Measurements from ENCODE around the gene IQSEC3.
A peak's percentile ranks its signal among the peaks of the same experiment; 100 is the strongest.

Gene IQSEC3

DNA sequence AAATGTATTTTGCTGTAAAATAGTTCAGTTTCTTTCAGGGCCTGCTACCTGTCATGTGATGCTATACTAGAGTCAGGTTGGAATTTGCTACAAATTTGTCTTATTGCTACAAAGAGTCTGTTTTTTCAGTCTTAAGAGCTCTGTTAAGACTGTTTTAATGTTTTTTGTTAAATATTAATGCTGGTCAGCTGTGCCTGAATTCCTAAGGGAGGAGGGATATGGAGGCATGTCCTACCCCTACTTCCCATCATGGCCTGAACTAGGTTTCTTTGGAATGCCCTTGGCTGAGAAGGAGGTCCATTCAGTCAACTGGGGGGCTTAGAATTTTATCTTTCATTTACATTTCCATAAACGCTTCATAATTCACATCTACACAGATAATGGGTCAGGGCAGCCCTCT, 30.0 kb downstream of the IQSEC3 start:
- no peak overlapping the region for H3K9ac ChIP-seq (ENCODE audit: low read length)
- H3K18ac ChIP-seq (ENCODE audit: low read depth in 1 of 2, low read length in 2 of 2): no peak overlapping the region
- H2AFZ ChIP-seq (ENCODE audit: low read depth, low read length): no peak overlapping the region
- H2BK15ac ChIP-seq (ENCODE audit: low read depth, poor library complexity, severe bottlenecking): no peak overlapping the region
- no peak overlapping the region for H2BK120ac ChIP-seq (ENCODE audit: low read depth, low read length)
- H3K4me3 ChIP-seq (ENCODE audit: insufficient read depth in 1 of 2, low read depth in 1 of 2, low read length in 2 of 2): no peak overlapping the region
- no peak overlapping the region for H3K4me2 ChIP-seq (ENCODE audit: low read length, poor library complexity, severe bottlenecking)
- no peak overlapping the region for H3K4ac ChIP-seq (ENCODE audit: low read depth in 1 of 2, low read length in 2 of 2)
- peaks cover 4 to 77% of the 10 kb centered on the region in 2 experiments for H3K27me3 ChIP-seq (ENCODE audit: control insufficient read depth in 1 of 2, insufficient read depth in 1 of 2, low read length in 2 of 2)
- H3K79me1 ChIP-seq (replicated peaks; ENCODE audit: low read length, poor library complexity, severe bottlenecking): no peaks in the 10 kb centered on the region
- H3K4me1 ChIP-seq (ENCODE audit: control insufficient read depth, insufficient read depth, low read depth, low read length): peaks cover 20% of the 10 kb centered on the region
- whole genome bisulfite sequencing: 60% methylated on average over 1 of the region's 1 CpG
- no peak overlapping the region for H3K14ac ChIP-seq (ENCODE audit: low read length in 2 of 2)
- H2AK5ac ChIP-seq (ENCODE audit: low read length, severe bottlenecking): no peak overlapping the region
- no peak for DNase-seq
- H2BK12ac ChIP-seq (ENCODE audit: low read length in 2 of 2): no peak overlapping the region
- H2BK5ac ChIP-seq (ENCODE audit: low read depth, low read length, poor library complexity, severe bottlenecking): no peak overlapping the region
- no peak overlapping the region for H3K23ac ChIP-seq (ENCODE audit: low read length in 2 of 2)
- no peak overlapping the region for H4K91ac ChIP-seq (ENCODE audit: low read length)
- peak overlapping the region; percentile 55 for H3K27ac ChIP-seq (ENCODE audit: low read length, poor library complexity, severe bottlenecking)
- H4K8ac ChIP-seq (ENCODE audit: low read length): no peak overlapping the region
- H3K36me3 ChIP-seq (ENCODE audit: control insufficient read depth in 1 of 2, insufficient read depth in 2 of 2, low read depth in 1 of 2, low read length in 2 of 2): no peaks in the 10 kb centered on the region
- peaks cover 5% of the 10 kb centered on the region for H3K9me3 ChIP-seq (ENCODE audit: control insufficient read depth, low read length)

- Histone ChIP-seq H3K36me3 (ENCODE audit: control insufficient read depth in 1 of 2, insufficient read depth in 2 of 2, low read depth in 1 of 2, low read length in 2 of 2) (no peaks in the 10 kb centered on the region), H2BK15ac (ENCODE audit: low read depth, poor library complexity, severe bottlenecking) (peak overlapping the region; percentile 9), H2BK12ac (ENCODE audit: low read length in 2 of 2) (no peak overlapping the region), H2BK5ac (ENCODE audit: low read depth, low read length, poor library complexity, severe bottlenecking) (no peak overlapping the region), H3K4me3 (ENCODE audit: insufficient read depth in 1 of 2, low read depth in 1 of 2, low read length in 2 of 2) (peak overlapping the region in 1 of 2 experiments; percentile 62), H3K9ac (ENCODE audit: low read length) (no peak overlapping the region), H3K27me3 (ENCODE audit: control insufficient read depth in 1 of 2, insufficient read depth in 1 of 2, low read length in 2 of 2) (peaks cover 4 to 85% of the 10 kb centered on the region in 2 experiments), H3K4me1 (ENCODE audit: control insufficient read depth, insufficient read depth, low read depth, low read length) (peaks cover 24% of the 10 kb centered on the region), H2AK5ac (ENCODE audit: low read length, severe bottlenecking) (no peak overlapping the region), H3K4ac (ENCODE audit: low read depth in 1 of 2, low read length in 2 of 2) (no peak overlapping the region), H2BK120ac (ENCODE audit: low read depth, low read length) (no peak overlapping the region), H3K27ac (ENCODE audit: low read length, poor library complexity, severe bottlenecking) (peak overlapping the region; percentile 72), H3K14ac (ENCODE audit: low read length in 2 of 2) (no peak overlapping the region), H3K23ac (ENCODE audit: low read length in 2 of 2) (no peak overlapping the region), H2AFZ (ENCODE audit: low read depth, low read length) (no peak overlapping the region), H4K91ac (ENCODE audit: low read length) (no peak overlapping the region), H3K9me3 (ENCODE audit: control insufficient read depth, low read length) (peaks cover 2% of the 10 kb centered on the region), H3K4me2 (ENCODE audit: low read length, poor library complexity, severe bottlenecking) (peak overlapping the region; percentile 1), H3K79me1 (replicated peaks; ENCODE audit: low read length, poor library complexity, severe bottlenecking) (no peaks in the 10 kb centered on the region), H3K18ac (ENCODE audit: low read depth in 1 of 2, low read length in 2 of 2) (no peak overlapping the region), H4K8ac (ENCODE audit: low read length) (no peak overlapping the region)
- 13% methylated on average over 12 of the region's 12 CpGs for WGBS
- no peak for DNase-seq
These were observed 32.4 kb downstream of the IQSEC3 start for GRCh38 chr12:98924-99352.

DNA sequence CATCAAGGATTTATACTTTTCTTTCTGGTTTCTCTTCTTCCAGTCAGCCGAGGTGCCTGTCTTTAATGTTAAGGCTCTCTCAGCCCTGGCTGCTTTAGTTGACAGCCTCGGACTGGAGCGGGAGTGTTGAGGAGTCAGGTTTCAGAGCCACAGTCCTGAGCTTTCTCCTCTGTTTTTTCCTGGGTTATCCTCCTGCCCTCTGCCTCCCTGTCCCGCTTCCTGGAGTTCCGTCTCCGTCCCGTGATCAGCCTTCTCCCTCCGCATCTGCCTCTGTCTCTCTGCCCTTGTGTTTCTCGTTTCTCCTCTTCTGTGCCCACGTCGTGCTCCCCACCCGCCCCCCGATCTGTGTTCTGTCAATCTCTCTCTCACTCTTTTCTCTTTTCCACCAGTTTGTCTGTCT, 33.0 kb downstream of the IQSEC3 start:
- Histone ChIP-seq H3K27ac (ENCODE audit: low read length, poor library complexity, severe bottlenecking) (peak overlapping the region; percentile 72), H4K8ac (ENCODE audit: low read length) (no peak overlapping the region), H2BK5ac (ENCODE audit: low read depth, low read length, poor library complexity, severe bottlenecking) (no peak overlapping the region), H3K23ac (ENCODE audit: low read length in 2 of 2) (no peak overlapping the region), H3K27me3 (ENCODE audit: control insufficient read depth in 1 of 2, insufficient read depth in 1 of 2, low read length in 2 of 2) (peaks cover 4 to 84% of the 10 kb centered on the region in 2 experiments), H3K79me1 (replicated peaks; ENCODE audit: low read length, poor library complexity, severe bottlenecking) (no peaks in the 10 kb centered on the region), H3K9me3 (ENCODE audit: control insufficient read depth, low read length) (no peaks in the 10 kb centered on the region), H3K4me3 (ENCODE audit: insufficient read depth in 1 of 2, low read depth in 1 of 2, low read length in 2 of 2) (peak overlapping the region in 1 of 2 experiments; percentile 62), H2BK12ac (ENCODE audit: low read length in 2 of 2) (no peak overlapping the region), H4K91ac (ENCODE audit: low read length) (no peak overlapping the region), H3K4me1 (ENCODE audit: control insufficient read depth, insufficient read depth, low read depth, low read length) (peaks cover 24% of the 10 kb centered on the region), H2BK15ac (ENCODE audit: low read depth, poor library complexity, severe bottlenecking) (no peak overlapping the region), H3K4ac (ENCODE audit: low read depth in 1 of 2, low read length in 2 of 2) (no peak overlapping the region), H3K14ac (ENCODE audit: low read length in 2 of 2) (no peak overlapping the region), H2AK5ac (ENCODE audit: low read length, severe bottlenecking) (no peak overlapping the region), H2BK120ac (ENCODE audit: low read depth, low read length) (no peak overlapping the region), H2AFZ (ENCODE audit: low read depth, low read length) (no peak overlapping the region), H3K9ac (ENCODE audit: low read length) (no peak overlapping the region), H3K36me3 (ENCODE audit: control insufficient read depth in 1 of 2, insufficient read depth in 2 of 2, low read depth in 1 of 2, low read length in 2 of 2) (no peaks in the 10 kb centered on the region), H3K4me2 (ENCODE audit: low read length, poor library complexity, severe bottlenecking) (peak overlapping the region; percentile 1), H3K18ac (ENCODE audit: low read depth in 1 of 2, low read length in 2 of 2) (no peak overlapping the region)
- DNase-seq: peak; percentile 28
- 7% methylated on average over 13 of the region's 13 CpGs for WGBS

DNA sequence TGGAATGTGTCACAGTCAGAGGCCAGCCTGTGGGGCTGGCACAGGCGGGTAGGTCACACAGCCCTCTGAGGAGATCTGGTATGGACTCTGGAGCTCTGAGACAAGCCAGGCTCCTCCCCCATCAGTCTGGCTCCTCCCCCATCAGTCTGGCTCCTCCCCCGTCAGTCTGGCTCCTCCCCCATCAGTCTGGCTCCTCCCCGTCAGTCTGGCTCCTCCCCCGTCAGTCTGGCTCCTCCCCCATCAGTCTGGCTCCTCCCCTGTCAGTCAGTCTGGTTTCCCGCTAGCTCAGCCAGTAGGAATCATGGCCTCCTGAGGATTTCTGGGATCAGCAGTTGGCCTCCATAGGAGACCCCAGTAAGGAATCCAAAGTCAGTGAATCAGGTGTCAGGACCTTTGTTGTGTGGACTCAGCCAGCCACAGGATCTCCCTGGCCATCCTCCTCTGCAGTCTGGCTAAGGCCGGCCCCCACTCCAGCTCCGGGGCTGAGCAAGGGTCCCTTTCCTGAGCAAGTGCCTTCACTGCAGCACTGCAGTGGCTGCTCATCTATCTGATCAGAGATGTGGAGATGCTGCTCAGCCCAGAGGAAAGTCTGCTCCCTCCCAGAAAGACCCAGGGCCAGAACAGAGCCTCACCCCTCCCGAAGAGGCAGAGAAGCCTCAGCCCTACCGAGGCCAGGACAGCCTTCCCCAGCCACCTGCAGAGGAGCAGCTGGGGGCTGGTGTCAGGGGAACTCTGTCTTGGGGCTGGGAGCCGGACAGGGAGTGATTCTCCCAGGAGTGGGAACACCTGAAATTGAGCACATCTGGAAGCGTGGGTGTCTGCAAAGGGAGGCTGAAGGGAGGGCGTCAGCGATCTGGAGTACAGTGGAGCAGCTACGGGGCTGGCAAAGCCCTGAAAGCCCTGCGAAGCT, 35.7 kb downstream of the IQSEC3 start:
- WGBS: 87% methylated on average over 15 of the region's 15 CpGs
- no peak overlapping the region for H3K14ac ChIP-seq (ENCODE audit: low read length in 2 of 2)
- no peak overlapping the region for H3K18ac ChIP-seq (ENCODE audit: low read depth in 1 of 2, low read length in 2 of 2)
- no peak overlapping the region for H3K23ac ChIP-seq (ENCODE audit: low read length in 2 of 2)
- H3K9me3 ChIP-seq (ENCODE audit: control insufficient read depth, low read length): no peaks in the 10 kb centered on the region
- H3K79me1 ChIP-seq (replicated peaks; ENCODE audit: low read length, poor library complexity, severe bottlenecking): no peaks in the 10 kb centered on the region
- no peak overlapping the region for H3K4ac ChIP-seq (ENCODE audit: low read depth in 1 of 2, low read length in 2 of 2)
- no peak for DNase-seq
- no peak overlapping the region for H2BK15ac ChIP-seq (ENCODE audit: low read depth, poor library complexity, severe bottlenecking)
- H3K27ac ChIP-seq (ENCODE audit: low read length, poor library complexity, severe bottlenecking): no peak overlapping the region
- peaks cover 26% of the 10 kb centered on the region for H3K4me1 ChIP-seq (ENCODE audit: control insufficient read depth, insufficient read depth, low read depth, low read length)
- no peak overlapping the region for H2AFZ ChIP-seq (ENCODE audit: low read depth, low read length)
- no peak overlapping the region for H4K8ac ChIP-seq (ENCODE audit: low read length)
- H3K4me3 ChIP-seq (ENCODE audit: insufficient read depth in 1 of 2, low read depth in 1 of 2, low read length in 2 of 2): no peak overlapping the region
- no peak overlapping the region for H4K91ac ChIP-seq (ENCODE audit: low read length)
- no peak overlapping the region for H2BK12ac ChIP-seq (ENCODE audit: low read length in 2 of 2)
- H3K4me2 ChIP-seq (ENCODE audit: low read length, poor library complexity, severe bottlenecking): no peak overlapping the region
- H2BK5ac ChIP-seq (ENCODE audit: low read depth, low read length, poor library complexity, severe bottlenecking): no peak overlapping the region
- no peak overlapping the region for H2BK120ac ChIP-seq (ENCODE audit: low read depth, low read length)
- no peak overlapping the region for H3K9ac ChIP-seq (ENCODE audit: low read length)
- H2AK5ac ChIP-seq (ENCODE audit: low read length, severe bottlenecking): no peak overlapping the region
- H3K36me3 ChIP-seq (ENCODE audit: control insufficient read depth in 1 of 2, insufficient read depth in 2 of 2, low read depth in 1 of 2, low read length in 2 of 2): no peaks in the 10 kb centered on the region
- peaks cover 4 to 67% of the 10 kb centered on the region in 2 experiments for H3K27me3 ChIP-seq (ENCODE audit: control insufficient read depth in 1 of 2, insufficient read depth in 1 of 2, low read length in 2 of 2)
